ENCODE data around the gene PMP22.

GRCh38 chr17:15289285-15290183 is 24.4 kb upstream of the PMP22 start:
- TF ChIP-seq CTCF (IDR thresholded peaks at IDR 0.05; ENCODE audit: low read length), result no peak
- TF ChIP-seq EZH2 (IDR thresholded peaks at IDR 0.05; ENCODE audit: borderline replicate concordance, low read length), result no peak

Data from OCI-LY1 (cell line).